ENCODE data around the gene CRTAC1.

DNA sequence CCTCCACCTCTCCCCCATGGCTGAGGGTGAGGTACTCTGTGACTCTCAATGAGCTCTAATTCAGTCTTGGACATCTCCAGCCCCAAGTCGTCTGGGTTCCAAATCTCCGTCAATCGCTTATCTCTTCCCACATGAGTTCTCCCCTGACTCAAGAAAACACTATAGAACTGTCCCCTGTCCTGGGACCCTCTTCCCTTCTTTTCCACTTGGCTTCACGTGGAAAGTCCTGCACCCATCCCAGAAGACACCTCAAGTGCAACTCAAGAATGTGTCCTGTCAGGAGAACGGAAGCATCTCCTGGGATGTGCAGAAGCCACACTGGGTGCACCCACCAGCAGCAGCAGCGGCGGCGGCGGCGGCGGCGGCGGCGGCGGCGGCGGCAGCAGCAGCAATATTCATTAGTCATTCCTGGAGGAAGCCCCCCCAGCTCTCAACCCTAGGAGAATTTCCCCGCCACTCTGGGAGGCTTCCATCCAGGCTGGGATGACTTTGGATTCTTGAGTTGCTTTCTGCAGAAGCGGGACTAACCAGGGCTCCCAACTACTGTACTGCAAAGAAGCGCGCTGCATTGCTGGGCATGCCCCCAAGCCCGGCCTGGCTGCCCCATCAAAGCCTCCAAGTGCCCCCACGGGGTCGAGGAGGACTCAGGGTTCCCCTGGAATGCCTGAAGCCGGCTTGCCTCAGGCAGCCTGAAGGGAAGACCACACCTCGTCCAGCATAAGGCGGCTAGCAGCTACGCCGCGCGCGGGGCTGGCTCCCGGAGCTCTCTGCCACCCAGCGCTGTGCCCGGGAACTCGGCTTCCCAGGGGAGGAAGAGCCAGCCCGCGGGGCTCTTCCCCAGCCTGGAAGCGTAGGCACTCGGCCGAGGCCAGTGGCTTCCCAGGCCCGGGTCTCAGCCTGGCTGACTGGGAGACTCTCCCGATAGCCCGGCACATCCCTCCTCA lies 1.0 kb downstream of the CRTAC1 start:
- TF ChIP-seq POLR2A (IDR thresholded peaks at IDR 0.05; ENCODE audit: low read depth, low read length) (no peak), PAX5 (IDR thresholded peaks at IDR 0.05; ENCODE audit: insufficient read depth, low read length, severe bottlenecking) (no peak), POLR2AphosphoS5 (IDR thresholded peaks at IDR 0.05; ENCODE audit: low read depth, low read length) (no peak)

Measured in GM12891 (cell line).